GF-D8 (cell line): ENCODE data around the gene CDC5L.
"Not testable (repeated sequence)": the region's sequence is repeated elsewhere in the genome, so short reads cannot be mapped to it uniquely, and the experiment has no call there.

ENCODE experiments used
- DNase-seq: peaks from one replicate; lab custom pipeline; 2025; lab: John Stamatoyannopoulos, UW

Gene CDC5L

DNA sequence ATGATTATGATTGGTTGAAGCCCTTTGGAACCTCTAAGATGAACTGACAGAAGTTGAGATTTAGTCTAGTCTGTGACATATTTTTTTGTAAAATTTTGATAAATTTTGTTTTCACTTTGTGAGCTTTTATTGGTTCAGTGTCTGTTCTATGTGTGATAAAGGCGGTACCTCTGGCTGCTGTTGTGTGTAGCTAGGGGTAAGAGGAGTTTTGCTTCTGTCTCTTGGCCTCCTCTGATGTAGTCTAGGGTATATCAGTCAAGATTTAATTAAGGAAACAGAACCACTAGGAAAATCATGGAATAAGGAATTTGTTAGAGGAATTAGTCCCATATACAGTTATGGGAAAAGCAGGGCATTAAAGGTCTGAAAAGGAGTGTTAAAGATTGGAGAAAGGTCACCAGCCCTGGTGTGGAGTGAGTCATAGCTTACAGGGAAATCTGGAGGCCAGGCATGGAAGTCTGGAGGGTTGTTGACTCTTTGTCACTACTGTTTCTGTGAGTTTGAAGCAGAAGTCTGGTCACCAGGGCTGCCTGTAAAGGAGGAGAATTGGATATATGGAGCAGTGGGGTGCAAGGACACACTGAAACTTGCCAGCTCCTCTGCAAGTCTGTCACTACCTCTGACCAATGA lies 28.5 kb downstream of the CDC5L start:
- DNase-seq = no peak

DNA sequence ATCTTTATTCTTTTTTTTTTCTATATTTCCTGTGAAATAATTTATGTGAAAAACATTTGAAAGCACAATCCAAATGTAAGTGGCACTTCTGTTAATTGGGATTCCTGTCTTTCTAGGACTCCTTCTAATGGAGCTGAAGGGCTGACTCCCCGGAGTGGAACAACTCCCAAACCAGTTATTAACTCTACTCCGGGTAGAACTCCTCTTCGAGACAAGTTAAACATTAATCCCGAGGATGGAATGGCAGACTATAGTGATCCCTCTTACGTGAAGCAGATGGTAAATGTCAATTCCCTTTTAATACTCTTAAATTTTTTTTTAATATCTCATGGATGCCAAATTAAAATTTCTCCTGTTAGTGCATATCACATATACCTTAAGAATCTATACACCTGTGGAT lies 35.0 kb downstream of the CDC5L start:
- no peak for DNase-seq

DNA sequence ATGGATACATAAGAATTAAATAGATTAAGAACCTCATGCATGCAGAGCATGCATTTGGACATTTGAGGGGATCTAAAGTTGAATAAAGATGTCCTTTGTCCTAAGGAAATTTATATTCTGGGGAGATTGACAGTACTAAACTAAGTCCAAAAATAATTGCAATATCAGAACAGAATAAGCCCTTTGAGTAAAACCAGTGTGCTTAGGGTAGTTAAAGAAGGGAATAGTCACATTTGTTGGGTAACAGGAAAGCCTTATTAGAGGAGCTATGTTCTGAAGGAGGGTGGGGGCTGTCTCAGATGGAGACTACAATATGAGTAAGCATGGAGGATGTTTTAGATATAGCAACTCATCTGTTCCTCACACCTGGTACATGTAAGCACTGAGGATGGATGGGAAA lies 35.8 kb downstream of the CDC5L start:
- DNase-seq = no peak

DNA sequence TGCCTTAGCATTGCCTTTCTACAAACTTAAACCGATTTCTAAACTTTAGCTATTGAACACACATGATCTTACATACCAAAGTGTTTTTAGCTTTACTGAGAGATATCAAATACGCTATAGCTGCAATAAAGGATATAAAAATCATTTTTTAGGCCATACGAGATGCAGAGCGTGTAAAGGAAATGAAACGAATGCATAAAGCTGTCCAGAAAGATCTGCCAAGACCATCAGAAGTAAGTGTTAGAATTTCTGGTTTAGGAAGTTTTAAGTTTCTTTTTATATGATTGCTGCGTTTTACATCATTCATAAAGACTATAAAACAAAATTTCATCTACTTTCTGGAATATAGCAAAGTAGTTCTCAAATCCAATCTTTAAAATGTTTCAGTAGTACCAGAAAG lies 38.4 kb downstream of the CDC5L start:
- no peak for DNase-seq

GRCh38 chr6:44428682-44429081 lies 41.2 kb downstream of the CDC5L start:
- no peak for DNase-seq

DNA sequence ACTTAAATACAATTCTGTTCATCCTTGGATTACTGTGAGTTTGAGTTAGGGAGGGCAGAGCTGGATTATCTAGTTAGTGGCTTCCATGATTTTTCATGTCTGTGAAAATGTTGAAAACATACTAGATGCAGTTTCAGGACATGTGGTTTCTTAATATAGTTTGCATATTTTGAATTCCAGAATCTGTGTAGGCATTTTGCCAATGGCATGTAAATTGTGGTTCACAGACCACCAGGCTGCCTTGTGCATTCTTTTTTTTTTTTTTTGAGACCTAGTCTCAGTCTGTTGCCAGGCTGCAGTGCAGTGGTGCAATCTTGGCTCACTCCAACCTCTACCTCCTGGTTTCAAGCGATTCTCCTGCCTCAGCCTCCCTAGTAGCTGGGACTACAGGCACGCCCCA lies 42.8 kb downstream of the CDC5L start:
- no peak for DNase-seq

DNA sequence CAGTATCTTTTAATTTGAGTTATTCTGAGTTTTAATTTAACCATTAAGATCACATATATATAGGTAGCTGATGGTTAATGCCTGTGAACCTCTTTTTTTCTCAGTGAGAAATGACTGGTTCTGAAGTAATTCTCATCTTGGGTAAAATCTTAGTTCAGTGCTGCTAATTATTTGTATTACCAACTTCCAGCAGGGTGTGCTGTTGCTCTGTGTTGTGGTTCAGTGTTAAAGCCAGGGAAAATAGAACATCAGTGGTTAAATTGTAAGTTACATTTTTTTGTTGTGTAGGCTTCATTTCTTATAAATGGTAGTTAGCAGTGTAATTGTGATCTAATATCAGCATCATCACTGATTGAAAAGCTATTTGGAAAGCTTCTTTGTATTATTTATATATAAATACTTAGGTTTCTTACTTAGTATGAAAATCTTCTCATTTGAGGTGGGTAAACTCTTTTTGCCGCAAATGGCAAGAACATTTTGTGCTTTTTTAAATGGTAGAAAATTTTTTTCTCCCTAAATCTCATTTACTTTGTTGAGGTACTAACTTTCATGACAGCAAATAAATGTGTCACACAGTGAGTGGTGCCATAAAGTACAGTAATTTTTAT lies 43.7 kb downstream of the CDC5L start:
- DNase-seq = no peak

DNA sequence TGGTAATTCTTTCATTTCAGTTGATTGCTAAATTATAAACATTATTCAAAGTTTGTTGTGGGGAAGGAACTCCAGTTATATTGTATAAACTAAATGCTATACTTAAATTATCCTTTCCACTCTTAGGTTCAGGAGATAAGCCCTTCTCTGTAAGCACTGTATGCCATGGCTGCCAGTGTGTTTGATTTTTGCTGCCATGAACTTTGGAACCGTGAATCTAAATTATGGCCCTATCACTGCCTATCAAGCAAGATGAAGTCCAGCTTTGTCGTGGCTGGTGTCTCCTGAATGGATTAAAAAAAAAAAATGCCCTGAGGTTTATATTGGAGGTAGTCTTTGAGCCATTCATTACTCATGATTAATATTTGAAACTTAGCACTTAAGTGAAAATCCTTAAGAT lies 44.7 kb downstream of the CDC5L start:
- DNase-seq = no peak

DNA sequence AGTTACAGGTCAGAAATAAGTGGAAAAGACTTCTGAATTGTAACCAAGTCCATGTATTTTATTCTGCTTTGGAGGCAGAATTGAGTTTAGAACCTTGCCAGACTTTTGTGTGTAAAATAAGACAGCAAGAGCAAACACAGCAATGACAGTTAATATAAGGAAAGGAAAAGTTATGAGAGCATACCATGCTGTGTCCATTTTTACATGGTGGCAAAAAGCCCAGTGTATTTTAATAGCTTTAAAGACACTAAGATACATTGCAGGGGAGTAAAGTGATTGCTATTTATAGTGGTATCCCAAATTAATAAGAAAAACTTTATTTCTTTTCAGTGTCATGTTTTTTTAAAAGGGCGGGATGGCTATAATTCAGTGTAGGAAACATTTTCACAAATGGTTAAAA lies 45.2 kb downstream of the CDC5L start:
- DNase-seq = no peak

DNA sequence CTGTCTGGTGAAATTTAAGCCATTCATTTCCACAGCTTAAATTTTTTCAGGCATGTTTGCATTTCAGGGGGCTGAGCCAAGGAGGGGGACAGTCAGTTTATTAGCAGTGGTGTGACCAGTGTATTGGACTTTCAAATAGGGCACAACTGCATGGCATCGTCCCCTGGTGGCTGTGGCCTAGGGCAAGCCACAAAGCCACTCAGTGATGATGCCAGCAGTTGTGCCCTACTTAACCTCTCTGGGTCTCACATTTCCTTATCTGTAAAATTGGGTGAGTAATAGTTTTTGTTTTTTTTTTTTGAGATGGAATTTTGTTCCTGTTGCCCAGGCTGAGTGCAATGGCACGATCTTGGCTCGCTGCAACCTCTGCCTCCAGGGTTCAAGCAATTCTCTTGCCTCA lies 48.0 kb downstream of the CDC5L start:
- no peak for DNase-seq

- no peak for DNase-seq
Measured at GRCh38 chr6:44438827-44439226, 51.3 kb downstream of the CDC5L start.

- no peak for DNase-seq
Measured at GRCh38 chr6:44439270-44440045, 52.0 kb downstream of the CDC5L start.

DNA sequence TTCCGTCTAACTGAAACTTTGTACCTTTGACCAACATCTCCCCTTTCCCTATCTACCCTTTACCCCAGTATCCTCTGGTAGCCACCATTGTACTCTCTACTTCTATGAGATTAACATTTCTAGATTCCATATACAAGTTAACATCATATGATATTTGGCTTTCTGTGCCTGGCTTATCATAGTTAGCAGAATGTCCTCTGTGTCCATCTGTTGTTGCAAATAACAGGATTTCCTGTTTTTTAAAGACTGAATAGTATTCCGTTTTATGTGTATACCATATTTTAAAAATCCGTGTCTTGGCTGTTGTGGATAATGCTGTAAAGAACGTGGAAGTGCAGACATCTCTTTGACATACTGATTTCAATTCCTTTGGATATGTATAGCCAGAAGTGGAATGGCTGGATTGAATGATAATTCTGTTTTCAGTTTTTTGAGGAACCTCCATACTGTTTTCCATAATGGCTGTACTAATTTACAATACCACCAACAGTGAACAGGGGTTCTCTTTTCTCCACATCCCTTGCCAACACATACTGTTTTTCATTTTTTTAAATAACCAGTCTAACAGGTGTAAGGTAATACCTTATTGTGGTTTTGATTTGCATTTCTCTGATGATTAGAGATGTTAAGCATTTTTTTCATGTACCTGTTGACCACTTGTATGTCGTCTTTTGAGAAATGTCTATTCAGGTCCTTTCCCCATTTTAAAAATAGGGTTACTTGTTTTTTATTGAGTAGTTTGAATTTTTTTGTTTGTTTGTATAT lies 53.8 kb downstream of the CDC5L start:
- DNase-seq = no peak

- DNase-seq = peak; percentile 11
Measured at GRCh38 chr6:44442236-44442635, 54.7 kb downstream of the CDC5L start.

GRCh38 chr6:44442833-44443444 lies 55.4 kb downstream of the CDC5L start:
- no peak for DNase-seq

- no peak for DNase-seq
Measured at GRCh38 chr6:44444853-44445252, 57.3 kb downstream of the CDC5L start.

DNA sequence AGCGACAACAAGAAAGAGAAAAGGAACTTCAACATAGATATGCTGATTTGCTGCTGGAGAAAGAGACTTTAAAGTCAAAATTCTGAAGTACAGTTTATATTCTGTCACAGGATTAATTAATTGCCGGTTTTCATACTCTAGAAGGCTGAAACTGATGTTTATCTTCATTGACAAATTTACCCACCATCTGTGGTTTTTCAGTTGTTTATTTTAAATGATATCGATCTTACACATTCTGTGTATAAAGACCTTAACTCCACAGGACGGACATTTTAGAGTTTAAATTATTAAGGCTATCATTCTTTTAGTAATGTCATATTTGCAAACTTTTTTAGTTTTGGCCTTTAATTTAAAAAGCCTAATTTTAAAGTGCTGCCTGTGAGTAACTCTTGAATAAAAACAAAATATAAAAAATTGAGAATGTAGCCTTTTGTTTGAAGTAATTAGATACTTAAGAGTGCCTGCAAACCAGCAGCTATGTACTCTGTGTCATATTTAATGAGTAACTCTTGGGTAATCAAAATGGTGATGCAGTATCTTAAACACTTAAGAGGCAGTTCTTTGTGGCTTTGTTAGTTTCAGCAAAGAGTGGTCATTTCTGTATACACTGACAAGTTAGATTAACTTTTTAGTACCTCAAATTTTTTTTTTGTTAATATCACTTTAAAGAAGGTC lies 59.3 kb downstream of the CDC5L start:
- no peak for DNase-seq

- not testable (repeated sequence) for DNase-seq
Measured at GRCh38 chr6:44449181-44449580, 61.7 kb downstream of the CDC5L start.

DNA sequence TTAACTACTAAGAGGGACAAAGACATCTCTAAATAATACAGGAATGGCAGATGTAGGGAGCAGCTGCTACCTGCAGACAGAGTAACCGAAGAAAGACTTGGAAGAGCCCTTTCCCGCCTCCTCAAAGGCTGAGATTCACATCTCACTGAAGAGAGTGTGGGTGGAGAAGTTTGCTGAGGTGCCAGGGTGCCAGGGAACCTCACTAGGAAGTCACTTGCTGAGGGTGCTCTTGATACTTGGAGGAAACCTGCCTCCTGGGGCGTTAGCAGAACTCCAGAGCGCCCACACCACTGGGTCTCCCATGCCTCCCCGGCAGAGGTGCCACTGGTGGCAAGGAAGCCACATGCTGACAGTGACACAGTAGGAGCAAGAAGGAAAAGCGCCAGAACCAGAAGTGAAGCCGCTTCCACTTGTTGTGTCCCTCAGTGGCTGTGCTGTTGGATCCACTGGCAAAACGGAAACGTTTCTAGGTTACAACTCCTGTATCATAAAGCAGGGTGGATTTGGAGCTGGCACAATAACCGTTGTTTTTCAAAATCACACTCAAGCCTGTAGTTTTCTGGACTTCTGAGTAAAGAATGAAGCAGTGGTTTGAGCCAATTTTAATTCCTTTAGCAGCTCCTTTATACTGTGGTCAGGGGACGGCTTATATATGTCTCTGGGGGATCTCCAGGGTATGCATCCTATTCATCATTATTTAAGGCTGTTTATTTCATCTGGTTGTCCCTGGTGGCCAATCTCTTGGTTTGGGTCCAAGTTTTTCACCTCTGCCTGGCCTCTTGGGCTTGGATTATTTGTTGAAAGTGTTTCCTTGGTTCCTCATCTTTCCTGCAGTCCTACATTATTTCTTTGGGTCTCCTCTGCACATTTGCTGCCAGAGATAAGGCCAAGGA lies 64.5 kb downstream of the CDC5L start:
- no peak for DNase-seq

- no peak for DNase-seq
Measured at GRCh38 chr6:44452725-44453124, 65.2 kb downstream of the CDC5L start.

DNA sequence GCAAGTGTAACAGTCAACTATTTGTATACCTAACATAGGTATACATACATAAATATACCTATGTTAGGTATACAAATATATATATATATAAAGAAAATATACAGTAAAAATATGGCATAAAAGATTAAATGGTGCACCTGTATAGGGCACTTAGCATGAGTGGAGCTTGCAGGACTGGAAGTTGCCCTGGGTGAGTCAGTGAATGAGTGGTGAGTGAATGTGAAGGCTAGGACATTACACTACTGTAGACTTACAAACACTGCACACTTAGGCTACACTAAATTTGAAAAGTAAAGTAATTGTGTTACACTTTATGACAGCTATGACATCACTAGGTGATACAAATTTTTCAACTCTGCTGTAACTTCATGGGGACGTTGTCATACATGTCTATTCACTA lies 65.6 kb downstream of the CDC5L start:
- no peak for DNase-seq
